HG03469 (cell line): Measurements from ENCODE around the gene TMEM117.
"Not testable (repeated sequence)": the region's sequence is repeated elsewhere in the genome, so short reads cannot be mapped to it uniquely, and the experiment has no call there.

Source experiments
- ATAC-seq: cut with Tn5 transposase; IDR thresholded peaks from one replicate; pipeline ENCODE4 v1.9.1; 2021; ENCODE audit warnings: mild to moderate bottlenecking, moderate library complexity, moderate number of reproducible peaks; ENCODE audit not compliant: unreplicated experiment

Gene TMEM117

GRCh38 chr12:44162961-44163360 is 327.1 kb downstream of the TMEM117 start:
- ATAC-seq, result no peak

- ATAC-seq, result no peak
These were observed 338.2 kb downstream of the TMEM117 start for GRCh38 chr12:44174053-44174452.

DNA sequence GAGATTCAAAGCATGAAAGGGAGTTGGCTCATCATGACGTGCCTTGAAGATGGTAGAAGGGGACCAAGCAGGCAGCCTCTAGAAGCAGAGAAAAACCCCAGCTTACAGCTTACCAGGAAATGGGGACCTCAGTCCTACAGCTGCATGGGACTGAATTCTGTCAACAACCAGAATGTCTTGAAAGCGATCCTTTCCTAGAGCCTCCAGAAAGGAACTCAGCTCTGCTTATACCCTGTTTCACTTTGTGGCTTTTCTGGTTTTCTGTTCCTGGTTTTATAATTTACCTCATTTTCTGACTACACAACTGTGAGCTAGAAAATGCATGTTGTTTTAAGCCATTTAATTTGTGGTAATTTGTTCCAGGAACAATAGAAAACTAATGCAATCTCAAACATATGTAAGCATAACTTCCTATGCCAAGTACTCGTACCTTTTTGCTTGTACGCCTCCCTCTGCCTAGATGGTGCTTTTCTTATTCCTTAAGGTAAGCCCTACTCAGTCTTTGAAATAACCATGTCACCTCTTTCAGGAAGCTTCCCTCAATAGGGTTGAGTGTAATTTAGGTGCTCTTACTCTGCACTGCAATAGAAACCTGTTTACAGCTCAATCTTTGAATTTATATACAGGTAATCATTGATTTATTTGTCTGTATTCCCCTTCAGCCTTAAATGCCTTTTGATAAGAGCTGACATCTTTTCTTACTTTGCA is 348.8 kb downstream of the TMEM117 start:
- ATAC-seq, result peak; percentile 77

DNA sequence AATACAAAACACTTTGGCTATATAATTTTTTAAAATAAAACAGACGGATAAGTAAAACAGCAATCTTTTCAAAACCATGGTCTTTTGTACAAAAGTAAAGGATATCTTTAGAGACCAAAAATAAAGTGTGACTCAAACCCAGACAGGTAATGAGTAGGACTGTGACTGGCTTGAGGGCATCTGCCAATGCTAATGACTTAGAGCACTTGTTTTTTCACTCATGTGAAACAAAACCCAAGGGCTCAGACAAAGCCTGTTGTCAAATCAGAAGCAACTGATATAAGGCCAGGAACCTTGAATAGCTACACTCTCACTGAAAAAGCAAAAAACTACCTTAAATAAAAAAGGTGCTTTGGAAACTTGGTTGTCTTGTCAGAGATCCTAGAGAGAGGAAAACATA is 357.4 kb downstream of the TMEM117 start:
- ATAC-seq, result peak; percentile 99

DNA sequence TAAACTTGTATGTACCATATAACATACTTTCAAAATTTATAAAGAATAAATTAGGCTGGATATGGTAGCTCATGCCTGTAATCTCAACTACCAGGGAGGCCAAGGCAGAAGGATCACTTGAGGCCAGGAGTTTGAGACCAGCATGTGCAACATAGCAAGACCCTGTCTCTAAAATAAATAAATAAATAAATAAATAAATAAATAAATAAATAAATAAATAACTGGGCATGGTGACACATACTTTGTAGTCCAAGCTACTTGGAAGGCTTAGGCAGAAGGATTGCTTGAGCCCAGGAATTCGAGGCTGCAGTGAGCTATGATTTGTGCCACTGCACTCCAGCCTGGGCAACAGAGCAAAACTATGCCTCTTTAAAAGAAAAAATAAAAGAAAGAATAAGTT is 359.8 kb downstream of the TMEM117 start:
- ATAC-seq, result not testable (repeated sequence)

GRCh38 chr12:44206045-44206444 is 370.2 kb downstream of the TMEM117 start:
- no peak for ATAC-seq

DNA sequence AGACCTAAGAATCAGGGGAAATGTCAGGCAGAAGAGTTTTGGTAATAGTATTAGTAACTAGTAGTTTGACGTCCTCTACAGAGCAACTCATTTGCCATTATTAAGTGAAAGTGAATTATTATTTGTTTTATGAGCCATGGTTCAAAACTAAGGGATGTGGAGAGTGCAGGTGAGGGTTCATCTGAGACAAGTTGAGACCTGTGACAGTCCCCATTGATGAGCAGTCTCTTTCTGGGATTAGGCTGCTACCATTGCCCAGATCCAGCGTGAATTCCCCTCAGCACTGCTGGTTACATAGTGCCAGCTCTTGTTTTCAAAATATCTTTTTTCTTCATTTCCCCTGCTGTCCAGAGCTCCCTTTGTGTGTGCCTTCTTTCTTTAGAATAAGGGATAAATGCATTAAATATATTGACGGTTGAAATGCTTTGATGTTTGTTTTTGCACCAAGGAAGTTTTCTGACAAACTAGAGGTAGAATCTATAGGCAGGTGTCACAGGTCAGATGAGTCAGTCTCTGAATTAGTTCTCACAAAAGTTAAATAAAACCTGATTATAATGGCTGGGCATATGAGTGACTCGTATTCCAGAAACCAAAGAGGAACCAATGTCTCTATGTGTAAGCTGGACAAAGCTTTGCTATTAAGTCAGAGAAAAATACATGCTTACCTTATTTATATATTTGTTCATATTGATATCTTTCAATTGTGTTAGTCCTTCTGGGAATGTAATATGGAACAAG is 381.4 kb downstream of the TMEM117 start:
- no peak for ATAC-seq

- ATAC-seq, result no peak
These were observed 387.9 kb downstream of the TMEM117 start for GRCh38 chr12:44223736-44224135.

GRCh38 chr12:44224399-44225148 is 388.7 kb downstream of the TMEM117 start:
- ATAC-seq, result no peak

- ATAC-seq, result no peak
These were observed 389.2 kb downstream of the TMEM117 start for GRCh38 chr12:44225149-44225510.

- no peak for ATAC-seq
These were observed 391.7 kb downstream of the TMEM117 start for GRCh38 chr12:44227616-44228015.

DNA sequence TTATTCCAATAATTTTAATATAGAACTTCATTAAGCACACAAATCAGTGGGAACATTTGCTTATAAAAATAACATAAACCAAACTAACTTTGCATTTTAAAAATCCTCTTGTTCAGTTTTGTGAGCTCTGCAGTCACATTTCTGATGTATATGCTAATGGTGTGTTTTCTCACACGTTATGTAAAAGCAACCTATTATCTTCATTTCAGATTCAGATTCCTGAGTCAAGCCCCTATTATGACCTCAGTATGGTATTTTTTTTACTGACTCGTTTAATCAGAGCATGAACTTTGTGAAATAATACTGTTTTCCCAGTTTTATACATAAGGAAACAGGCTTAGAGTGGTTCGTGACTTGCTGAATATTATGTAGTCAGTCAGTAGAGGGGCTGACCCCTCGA is 394.0 kb downstream of the TMEM117 start:
- ATAC-seq, result no peak

DNA sequence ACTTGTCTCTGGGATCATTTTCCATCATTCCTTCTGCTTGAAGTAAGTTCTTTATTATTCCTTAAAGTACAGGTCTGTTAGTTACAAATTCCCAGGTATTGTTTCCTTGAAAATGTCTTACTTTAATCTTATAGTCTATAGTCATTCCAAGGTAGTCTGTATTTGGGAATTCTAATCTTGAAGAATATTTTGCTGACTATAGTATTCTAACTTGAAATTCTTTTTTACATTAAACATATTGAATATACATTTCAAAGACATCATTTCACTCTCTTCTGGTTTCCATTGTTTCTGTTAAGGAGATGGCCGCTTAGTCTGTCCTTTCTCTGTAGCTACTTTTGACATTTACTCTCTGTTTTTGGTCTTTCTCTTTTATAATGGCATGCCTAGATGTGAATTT is 399.8 kb downstream of the TMEM117 start:
- ATAC-seq, result no peak

DNA sequence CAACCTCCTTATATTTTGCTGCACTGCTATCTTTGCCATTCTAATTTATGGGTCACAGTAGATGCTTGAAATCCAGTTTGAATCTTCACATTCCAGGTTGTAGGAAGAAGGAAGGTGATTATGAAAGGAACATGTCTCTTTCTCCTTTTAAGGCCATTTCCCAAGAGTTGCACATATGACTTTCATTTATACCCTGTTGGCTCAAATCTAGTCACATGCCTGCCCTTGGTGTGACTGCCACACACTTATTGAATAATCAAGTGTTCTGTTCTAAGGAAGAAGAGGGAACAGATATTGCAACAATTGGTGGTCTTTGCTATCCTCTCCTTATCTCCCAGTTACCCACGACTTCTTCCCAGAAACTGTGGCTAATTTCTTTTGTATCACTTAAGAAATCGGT is 404.3 kb downstream of the TMEM117 start:
- no peak for ATAC-seq

- no peak for ATAC-seq
These were observed 410.1 kb downstream of the TMEM117 start for GRCh38 chr12:44245932-44246331.

- ATAC-seq, result no peak
These were observed 410.7 kb downstream of the TMEM117 start for GRCh38 chr12:44246482-44247105.

GRCh38 chr12:44247588-44247987 is 411.7 kb downstream of the TMEM117 start:
- ATAC-seq, result no peak

GRCh38 chr12:44248436-44248835 is 412.6 kb downstream of the TMEM117 start:
- ATAC-seq, result no peak

DNA sequence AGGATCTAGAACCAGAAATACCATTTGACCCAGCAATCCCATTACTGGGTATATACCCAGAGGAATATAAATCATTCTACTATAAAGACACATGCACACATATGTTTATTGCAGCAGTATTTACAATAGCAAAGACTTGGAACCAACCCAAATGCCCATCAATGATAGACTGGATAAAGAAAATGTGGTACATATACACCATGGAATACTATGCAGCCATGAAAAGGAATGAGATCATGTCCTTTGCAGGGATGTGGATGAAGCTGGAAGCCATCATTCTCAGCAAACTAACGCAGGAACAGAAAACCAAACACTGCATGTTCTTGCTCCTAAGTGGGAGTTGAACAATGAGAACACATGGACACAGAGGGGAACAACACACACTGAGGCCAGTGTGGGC is 414.6 kb downstream of the TMEM117 start:
- not testable (repeated sequence) for ATAC-seq

GRCh38 chr12:44253338-44253856 is 417.5 kb downstream of the TMEM117 start:
- ATAC-seq, result no peak

GRCh38 chr12:44258246-44258645 is 422.4 kb downstream of the TMEM117 start:
- ATAC-seq, result no peak
